Activated T-helper 1 cell treated with anti-CD3 and anti-CD28 coated beads, Interleukin-2, amount 50 U/mL, for 16 hours (primary cell): Measurements from ENCODE around the gene KCNC2.

Experiments
- DNase-seq, 2 donors: peaks; one replicate each; pipeline ENCODE4 v3.0.0-alpha.2; 2020; ENCODE audit warnings: low read depth in 1 of 2, low spot score in 1 of 2

Gene KCNC2

GRCh38 chr12:75065482-75065881 is 144.2 kb downstream of the KCNC2 start:
- no peak for DNase-seq

- DNase-seq = no peak
Observed at GRCh38 chr12:75062691-75063090, 146.9 kb downstream of the KCNC2 start.

DNA sequence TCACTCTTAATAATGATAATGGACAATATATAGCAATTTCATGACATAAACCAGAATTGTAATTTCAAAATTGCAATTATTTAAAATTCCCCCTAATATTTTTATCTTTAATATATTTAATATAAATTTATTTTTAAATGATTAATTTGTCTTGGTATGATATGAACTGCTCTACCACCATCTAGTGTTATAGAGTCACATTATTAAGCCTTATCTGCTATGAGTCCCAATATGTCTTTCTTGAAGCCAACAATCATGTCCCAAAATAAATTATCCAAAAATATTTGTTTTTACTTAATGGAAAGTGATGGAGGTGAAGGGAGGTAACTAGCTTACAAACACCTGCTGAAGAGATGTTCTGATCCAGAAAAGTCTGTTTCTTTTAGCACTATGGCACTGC is 151.4 kb downstream of the KCNC2 start:
- DNase-seq = no peak

- DNase-seq = no peak
Observed at GRCh38 chr12:75048767-75049166, 160.9 kb downstream of the KCNC2 start.

DNA sequence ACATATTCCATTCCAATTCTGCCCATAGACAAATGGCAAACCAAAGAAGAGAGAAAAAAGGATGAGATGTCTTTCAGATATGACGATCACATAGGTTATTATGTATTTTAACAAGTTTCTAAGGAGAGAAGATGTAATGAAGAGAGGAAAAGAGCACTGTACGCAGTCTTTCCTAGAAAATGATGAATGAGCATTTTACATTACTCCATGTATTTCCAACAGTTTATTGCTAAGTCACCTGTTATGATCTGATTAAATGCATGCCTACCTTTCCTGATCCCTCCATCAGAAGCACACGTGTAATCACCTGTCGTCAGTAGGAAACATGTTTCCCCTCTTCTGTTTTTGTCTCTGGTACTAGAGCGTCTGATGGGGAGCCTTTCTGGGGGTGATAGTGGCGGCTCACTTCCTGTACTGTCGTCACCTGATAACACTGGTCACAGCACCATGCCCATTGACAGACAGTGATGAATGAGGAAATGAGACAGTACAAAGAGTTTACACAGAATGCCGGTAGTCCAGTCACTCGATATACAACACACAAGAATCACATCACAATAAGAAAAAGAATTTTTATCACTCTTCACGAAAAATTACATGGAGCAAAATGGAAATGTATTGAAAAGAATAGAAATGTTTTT is 161.6 kb downstream of the KCNC2 start:
- DNase-seq = no peak

GRCh38 chr12:75042125-75042524 is 167.5 kb downstream of the KCNC2 start:
- DNase-seq = no peak

DNA sequence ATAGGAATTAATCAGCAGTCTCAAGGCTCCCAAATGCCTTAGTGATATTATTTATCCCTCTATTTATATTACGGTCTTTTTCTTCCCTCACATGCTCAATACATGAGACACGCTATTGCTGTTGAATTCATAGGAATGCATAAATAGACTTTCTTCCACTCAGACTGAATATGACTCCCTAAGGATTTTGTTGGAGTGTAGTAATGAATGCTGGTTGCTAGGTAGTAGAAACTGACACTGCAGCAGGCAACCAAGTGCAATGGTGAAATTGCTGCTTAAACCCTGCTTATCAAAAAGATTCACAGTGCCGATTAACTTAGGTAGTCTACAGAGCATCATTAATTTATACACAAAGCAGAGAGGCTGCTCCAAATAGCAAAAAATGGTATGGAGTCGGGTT is 168.2 kb downstream of the KCNC2 start:
- DNase-seq = no peak

DNA sequence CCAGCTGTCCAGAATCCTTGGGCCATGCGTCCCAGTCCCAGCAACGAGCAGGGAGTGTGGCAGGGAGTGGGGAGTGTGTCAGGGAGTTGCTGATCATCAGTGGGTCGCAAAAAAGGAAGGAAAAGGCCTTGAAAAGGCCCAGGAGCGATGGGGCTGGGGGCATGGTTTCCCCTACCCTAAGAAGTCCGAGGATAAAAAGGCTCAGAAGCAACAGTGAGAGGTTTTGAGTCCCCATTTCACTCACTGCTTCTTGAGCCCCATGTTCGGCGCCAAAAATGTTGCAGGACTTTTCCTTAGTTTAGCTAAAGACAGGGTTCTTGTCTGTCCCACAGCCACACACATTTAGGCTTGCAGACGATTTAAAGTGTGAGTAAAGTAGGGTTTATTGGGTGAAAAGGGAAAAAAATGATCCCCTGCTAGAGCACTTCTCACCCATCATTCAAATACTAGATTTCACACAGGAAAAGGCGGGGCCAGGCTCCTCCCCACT is 189.5 kb downstream of the KCNC2 start:
- DNase-seq = no peak

DNA sequence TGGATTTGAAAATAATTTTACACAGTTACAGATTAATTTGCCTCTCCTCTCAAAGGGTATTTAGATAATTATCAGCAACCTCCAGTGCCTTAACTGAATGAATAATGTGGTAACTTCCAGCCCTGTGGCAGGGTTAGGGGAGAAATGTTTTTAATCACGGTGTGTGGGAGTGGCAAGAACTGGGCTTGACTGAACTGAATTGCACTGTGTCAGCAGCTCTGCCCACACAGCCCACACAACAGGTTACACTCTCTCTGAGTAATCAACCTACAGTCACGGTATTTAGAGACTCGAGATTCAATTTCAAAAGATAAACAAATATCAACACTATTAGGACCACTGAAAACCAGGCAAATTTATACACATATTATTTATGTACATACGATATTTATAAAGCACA is 198.5 kb downstream of the KCNC2 start:
- no peak for DNase-seq

- no peak for DNase-seq
Observed at GRCh38 chr12:75007133-75007532, 202.5 kb downstream of the KCNC2 start.

- no peak for DNase-seq
Observed at GRCh38 chr12:75000120-75000519, 209.5 kb downstream of the KCNC2 start.

DNA sequence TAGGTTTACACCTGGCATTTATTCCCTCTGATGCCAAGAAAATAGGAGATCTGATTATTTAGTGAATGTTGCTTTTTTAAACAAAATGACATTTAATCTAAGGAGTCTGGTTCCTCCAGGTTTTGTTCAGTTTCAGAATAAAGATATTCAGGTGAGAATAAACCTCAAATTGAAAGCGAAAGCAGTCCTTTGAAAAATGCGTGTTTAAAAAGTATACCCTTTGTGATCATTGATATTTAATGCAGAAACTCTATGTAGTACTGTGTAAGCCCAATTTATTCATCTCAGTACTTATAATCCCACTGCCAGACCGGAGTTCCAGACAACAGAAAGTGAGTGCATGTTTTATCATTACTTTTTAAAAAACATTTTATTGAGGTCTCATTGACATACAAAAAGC is 210.2 kb downstream of the KCNC2 start:
- no peak for DNase-seq
